Vagina (tissue), 2 donors: ENCODE results near the gene RFXAP.

Experiments
- POLR2A ChIP-seq, 2 donors: fragments of 450-650 bp; IDR thresholded peaks; one replicate each; pipeline ENCODE4 v1.6.1; 2017; ENCODE audit warnings: antibody characterized with exemption in 2 of 2, mild to moderate bottlenecking in 2 of 2, moderate library complexity in 2 of 2
- POLR2AphosphoS5 ChIP-seq, 2 donors: sonication (generic); formaldehyde crosslinking; IDR thresholded peaks; one replicate each; pipeline ENCODE4 v1.9.0; 2017; ENCODE audit warnings: antibody characterized with exemption in 2 of 2, mild to moderate bottlenecking in 2 of 2, low read depth in 1 of 2; ENCODE audit not compliant: insufficient read depth in 1 of 2
- TF ChIP-seq, protein P1 (sequence below), 3 experiments: fragments of 450-650 bp in 2 of 3; fragments of 200-600 bp in 1 of 3; sonication (generic) in 1 of 3; IDR thresholded peaks; one replicate each; pipeline ENCODE4 v1.5.1; 2017 to 2019; ENCODE audit warnings: antibody characterized with exemption in 3 of 3, mild to moderate bottlenecking in 2 of 3, moderate library complexity in 2 of 3

DNA sequence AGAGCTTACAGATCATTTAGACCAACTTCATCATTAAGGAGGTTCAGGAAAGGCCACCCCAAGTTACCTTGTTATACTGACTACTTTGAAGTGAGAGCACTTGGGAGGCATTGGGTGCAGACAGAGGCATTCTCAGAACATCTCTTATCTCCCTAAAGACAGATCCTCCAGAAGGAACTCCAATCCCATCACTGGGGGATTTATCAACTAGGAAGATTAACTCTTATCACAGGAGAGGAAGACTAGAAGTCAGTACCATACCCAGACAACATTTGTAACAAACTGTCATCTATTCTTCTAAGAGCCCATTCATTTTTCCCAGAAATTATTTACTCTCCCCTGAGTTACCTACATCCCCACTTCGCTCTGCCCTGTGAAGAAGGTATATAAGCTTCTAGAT, 5.8 kb upstream of the RFXAP start:
- TF ChIP-seq, protein P1, sequence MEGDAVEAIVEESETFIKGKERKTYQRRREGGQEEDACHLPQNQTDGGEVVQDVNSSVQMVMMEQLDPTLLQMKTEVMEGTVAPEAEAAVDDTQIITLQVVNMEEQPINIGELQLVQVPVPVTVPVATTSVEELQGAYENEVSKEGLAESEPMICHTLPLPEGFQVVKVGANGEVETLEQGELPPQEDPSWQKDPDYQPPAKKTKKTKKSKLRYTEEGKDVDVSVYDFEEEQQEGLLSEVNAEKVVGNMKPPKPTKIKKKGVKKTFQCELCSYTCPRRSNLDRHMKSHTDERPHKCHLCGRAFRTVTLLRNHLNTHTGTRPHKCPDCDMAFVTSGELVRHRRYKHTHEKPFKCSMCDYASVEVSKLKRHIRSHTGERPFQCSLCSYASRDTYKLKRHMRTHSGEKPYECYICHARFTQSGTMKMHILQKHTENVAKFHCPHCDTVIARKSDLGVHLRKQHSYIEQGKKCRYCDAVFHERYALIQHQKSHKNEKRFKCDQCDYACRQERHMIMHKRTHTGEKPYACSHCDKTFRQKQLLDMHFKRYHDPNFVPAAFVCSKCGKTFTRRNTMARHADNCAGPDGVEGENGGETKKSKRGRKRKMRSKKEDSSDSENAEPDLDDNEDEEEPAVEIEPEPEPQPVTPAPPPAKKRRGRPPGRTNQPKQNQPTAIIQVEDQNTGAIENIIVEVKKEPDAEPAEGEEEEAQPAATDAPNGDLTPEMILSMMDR (IDR thresholded peaks at IDR 0.05), result no peak
- TF ChIP-seq POLR2AphosphoS5 (IDR thresholded peaks at IDR 0.05; ENCODE audit: insufficient read depth in 1 of 2, low read depth in 1 of 2) (no peak), POLR2A (IDR thresholded peaks at IDR 0.05) (no peak)
